Measurements from ENCODE around the gene CBLL1.
A peak's percentile ranks its signal among the peaks of the same experiment; 100 is the strongest.

Gene CBLL1

DNA sequence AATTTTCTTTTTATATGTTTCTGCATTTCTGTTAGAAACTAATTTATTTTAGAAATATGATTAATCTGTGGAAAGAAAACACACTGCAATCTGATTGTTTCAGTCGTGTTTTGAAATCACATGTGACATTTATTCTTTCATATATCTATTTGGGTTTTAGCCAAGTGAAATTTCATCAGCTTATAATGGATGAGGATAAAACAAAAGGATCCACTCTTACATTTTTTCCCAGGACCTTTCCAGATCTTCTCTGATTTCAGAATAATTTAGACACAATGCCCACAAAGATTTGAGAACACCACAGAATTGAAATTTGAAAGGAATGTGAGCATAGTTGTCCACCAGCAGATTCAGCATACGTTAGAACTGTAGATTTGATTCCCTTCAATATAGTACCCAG is 29.1 kb downstream of the CBLL1 start:
- H3K27ac Mint-ChIP-seq, result no peak overlapping the region
- H3K4me3 Mint-ChIP-seq, result no peak overlapping the region
- DNase-seq (no peak), ATAC-seq (no peak)
- peaks cover 17% of the 10 kb centered on the region for H3K4me1 Mint-ChIP-seq
- H3K9me3 Mint-ChIP-seq, result no peaks in the 10 kb centered on the region
- H3K27me3 Mint-ChIP-seq, result peaks cover 5% of the 10 kb centered on the region
- H3K36me3 Mint-ChIP-seq (ENCODE audit: low read depth), result no peaks in the 10 kb centered on the region

DNA sequence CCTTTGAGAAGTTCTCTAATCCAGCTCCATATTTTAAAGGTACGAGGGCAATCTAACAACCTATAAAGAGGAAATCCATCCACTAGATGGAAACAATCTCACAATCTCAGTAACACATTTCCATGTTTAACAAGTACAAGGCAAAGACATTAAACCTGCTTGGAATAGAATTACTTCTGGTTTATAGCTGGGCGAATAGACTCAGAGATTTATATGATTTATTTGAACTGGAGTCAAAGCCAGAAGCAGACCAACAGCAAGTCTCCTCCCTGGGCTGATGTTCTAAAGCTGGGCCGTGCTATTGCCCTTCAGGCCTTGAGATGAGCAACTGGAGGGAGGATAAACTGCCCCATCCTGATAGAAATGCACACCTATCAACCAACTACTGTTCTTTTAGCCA is 33.8 kb downstream of the CBLL1 start:
- Mint-ChIP-seq H3K36me3 (ENCODE audit: low read depth) (no peaks in the 10 kb centered on the region), H3K9me3 (no peaks in the 10 kb centered on the region), H3K4me1 (peaks cover 4% of the 10 kb centered on the region), H3K4me3 (no peak overlapping the region), H3K27ac (no peak overlapping the region), H3K27me3 (peaks cover 6% of the 10 kb centered on the region)
- DNase-seq (no peak), ATAC-seq (no peak)

DNA sequence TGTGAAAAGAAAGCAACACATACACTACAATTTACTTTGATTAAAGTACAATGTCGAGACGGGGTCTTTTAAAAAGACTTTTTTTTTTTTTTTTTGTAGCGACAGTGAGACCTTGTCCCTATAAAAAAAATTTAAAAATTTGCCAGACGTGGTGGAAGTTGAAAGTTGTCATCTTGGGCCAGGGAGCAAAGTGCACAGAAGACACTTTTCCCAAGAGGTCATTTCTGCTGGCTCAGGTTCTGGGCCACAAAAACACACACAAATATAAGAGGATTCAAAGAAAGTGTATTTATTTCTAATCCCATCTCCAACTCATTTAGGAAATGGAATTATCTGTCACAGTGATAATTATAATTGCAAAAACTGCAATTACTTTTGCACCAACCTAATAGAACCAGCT is 34.3 kb downstream of the CBLL1 start:
- Mint-ChIP-seq H3K4me3 (no peak overlapping the region), H3K9me3 (no peaks in the 10 kb centered on the region), H3K27me3 (peaks cover 6% of the 10 kb centered on the region), H3K36me3 (ENCODE audit: low read depth) (no peaks in the 10 kb centered on the region), H3K27ac (no peak overlapping the region), H3K4me1 (peaks cover under 1% of the 10 kb centered on the region)
- ATAC-seq (no peak), DNase-seq (no peak)

DNA sequence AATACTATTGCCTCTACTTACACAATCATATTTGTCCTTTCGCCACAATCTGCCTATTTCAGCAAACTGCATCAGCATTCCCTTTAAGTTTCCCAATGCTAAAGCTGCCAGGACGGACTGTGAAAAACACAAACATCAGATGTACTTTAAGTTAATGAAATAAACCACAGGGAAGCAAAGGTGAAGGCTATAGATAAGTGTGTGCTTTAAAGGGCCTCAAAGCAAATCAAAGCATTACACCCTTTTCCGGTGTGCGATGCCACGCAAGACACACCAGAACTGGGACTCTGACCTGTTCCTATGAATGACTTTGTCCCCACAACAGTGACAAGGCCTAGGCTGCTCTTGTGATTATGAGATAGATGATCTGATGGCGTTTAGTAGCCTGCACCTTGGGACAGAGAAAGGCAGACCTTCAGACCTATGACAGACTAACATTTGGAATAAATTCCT is 35.7 kb downstream of the CBLL1 start:
- no peak overlapping the region for H3K4me3 Mint-ChIP-seq
- H3K36me3 Mint-ChIP-seq (ENCODE audit: low read depth), result no peaks in the 10 kb centered on the region
- H3K27me3 Mint-ChIP-seq, result peaks cover 6% of the 10 kb centered on the region
- no peak overlapping the region for H3K27ac Mint-ChIP-seq
- DNase-seq (no peak), ATAC-seq (no peak)
- H3K4me1 Mint-ChIP-seq, result no peaks in the 10 kb centered on the region
- H3K9me3 Mint-ChIP-seq, result no peaks in the 10 kb centered on the region

DNA sequence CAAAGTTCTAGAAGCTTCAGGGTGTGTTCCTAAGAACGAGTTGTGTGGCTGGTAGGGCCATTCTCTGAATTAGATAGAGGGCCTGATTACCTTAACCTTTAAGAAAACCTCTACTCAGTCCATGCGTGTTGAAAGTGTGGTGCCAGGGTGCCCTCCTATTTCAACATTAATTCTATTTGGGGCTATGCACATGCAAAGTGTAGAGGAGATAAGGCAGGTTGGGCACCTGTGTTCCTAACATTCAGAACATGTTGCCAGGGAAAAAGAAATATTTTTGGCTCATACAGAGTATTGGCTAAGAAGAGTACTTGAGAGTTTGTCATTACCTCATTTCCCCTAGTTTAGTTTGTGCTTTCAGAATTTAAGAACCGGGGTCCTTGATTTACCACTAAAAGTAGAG is 38.4 kb downstream of the CBLL1 start:
- Mint-ChIP-seq H3K27me3 (peaks cover 6% of the 10 kb centered on the region), H3K4me1 (peaks cover 15% of the 10 kb centered on the region), H3K9me3 (no peaks in the 10 kb centered on the region), H3K27ac (no peak overlapping the region), H3K4me3 (no peak overlapping the region), H3K36me3 (ENCODE audit: low read depth) (no peaks in the 10 kb centered on the region)
- DNase-seq (no peak), ATAC-seq (no peak)

DNA sequence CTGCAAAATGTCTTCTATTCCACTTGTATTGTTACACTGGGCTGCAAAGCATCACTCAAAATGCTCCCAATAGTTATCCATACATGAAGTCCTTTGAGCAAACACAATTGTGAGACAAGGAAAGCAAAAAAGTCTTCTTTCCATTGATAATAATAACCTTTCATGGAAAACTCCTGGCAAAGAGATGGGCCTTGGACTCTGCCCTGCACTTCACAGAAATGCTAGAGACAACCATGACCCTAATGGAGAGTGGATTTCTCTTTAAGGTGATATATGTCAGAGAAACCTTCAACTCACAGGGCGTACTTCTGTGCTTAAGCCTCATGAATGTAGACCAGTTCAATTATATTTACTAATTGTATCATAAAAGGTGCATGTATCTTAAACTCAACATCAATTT is 39.7 kb downstream of the CBLL1 start:
- H3K4me1 Mint-ChIP-seq, result peaks cover 15% of the 10 kb centered on the region
- DNase-seq (no peak), ATAC-seq (no peak)
- H3K36me3 Mint-ChIP-seq (ENCODE audit: low read depth), result no peaks in the 10 kb centered on the region
- H3K9me3 Mint-ChIP-seq, result no peaks in the 10 kb centered on the region
- H3K27ac Mint-ChIP-seq, result no peak overlapping the region
- no peaks in the 10 kb centered on the region for H3K27me3 Mint-ChIP-seq
- H3K4me3 Mint-ChIP-seq, result no peak overlapping the region

DNA sequence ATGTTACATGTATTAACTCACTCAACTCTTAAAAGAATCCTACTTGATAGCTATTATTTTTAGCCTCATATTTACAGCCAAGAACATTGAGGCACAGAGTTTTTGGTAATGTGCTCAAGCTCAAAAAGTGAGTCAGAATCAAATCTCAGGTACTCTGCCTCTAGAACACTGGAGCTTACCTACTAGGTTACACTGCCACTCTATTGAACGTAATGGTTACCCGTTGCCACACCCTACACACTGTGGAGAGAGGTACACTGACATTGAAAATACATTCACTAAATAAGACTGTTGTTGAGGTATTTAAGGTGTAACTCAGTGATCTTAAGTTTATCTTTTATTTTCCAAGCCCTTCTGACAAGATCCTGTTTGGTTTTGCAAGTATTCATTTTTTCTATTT is 41.2 kb downstream of the CBLL1 start:
- H3K4me3 Mint-ChIP-seq, result peak overlapping the region; percentile 31
- peak overlapping the region; percentile 54 for H3K27ac Mint-ChIP-seq
- no peak for ATAC-seq
- no peaks in the 10 kb centered on the region for H3K9me3 Mint-ChIP-seq
- no peaks in the 10 kb centered on the region for H3K27me3 Mint-ChIP-seq
- peaks cover 15% of the 10 kb centered on the region for H3K4me1 Mint-ChIP-seq
- DNase-seq, result no peak
- H3K36me3 Mint-ChIP-seq (ENCODE audit: low read depth), result no peaks in the 10 kb centered on the region

DNA sequence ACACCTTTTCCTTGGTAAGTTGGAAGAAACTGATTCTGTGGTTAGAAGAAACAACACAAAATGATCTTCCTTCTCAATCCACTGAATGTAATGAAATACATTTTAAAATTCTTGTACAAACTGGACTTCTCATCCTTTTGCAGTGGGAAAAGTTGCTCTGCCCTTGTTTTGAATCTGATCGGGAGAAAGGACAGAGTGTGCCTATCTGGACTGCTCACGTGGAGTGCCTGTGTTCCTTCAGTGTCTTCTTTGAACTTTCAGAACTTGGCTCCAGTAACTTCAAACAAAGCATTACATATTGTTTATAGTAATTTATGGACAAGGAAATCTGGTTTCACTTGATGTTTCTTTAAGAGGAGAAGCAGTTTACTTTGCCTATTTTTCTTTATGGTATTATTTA is 42.0 kb downstream of the CBLL1 start:
- DNase-seq (no peak), ATAC-seq (no peak)
- Mint-ChIP-seq H3K27me3 (no peaks in the 10 kb centered on the region), H3K36me3 (ENCODE audit: low read depth) (no peaks in the 10 kb centered on the region), H3K4me1 (peaks cover 15% of the 10 kb centered on the region), H3K4me3 (no peak overlapping the region), H3K27ac (no peak overlapping the region), H3K9me3 (no peaks in the 10 kb centered on the region)

DNA sequence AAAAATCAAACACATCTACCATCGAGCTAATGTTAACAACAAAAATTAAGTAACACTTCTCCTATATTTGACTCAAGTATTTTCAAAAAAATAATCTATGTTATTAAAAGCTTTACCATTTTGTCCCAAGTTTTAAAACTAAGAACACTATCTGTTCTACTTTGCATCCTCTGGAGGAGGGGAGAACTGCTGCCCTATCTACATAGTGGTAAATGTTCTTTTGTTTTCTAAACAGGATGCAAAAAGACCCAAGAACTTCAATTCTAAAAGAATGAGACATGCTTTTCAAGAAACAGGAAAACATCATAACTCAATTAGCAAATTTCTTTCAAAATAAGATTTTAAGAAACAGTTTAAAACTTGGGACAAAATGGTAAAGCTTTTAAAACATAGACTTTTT is 44.3 kb downstream of the CBLL1 start:
- Mint-ChIP-seq H3K36me3 (ENCODE audit: low read depth) (no peaks in the 10 kb centered on the region), H3K4me3 (no peak overlapping the region), H3K9me3 (no peaks in the 10 kb centered on the region), H3K27me3 (peaks cover 3% of the 10 kb centered on the region), H3K27ac (no peak overlapping the region), H3K4me1 (peaks cover 15% of the 10 kb centered on the region)
- DNase-seq (no peak), ATAC-seq (no peak)

DNA sequence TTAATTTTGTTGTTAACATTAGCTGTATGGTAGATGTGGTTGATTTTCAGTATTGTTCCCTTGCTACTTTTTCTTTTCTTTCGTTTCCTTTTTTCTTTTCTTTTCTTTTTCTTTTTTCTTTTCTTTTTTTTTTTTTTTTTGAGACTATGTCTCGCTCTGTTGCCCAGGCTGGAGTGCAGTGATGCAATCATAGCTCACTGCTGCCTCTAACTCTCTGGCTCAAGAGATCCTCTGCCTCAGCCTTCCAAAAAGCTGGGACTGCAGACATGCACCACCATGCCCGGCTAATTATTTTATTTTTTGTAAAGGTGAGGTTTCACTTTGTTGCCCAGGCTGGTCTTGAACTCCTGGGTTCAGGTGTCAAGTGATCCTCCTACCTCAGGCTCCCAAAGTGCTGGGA is 44.7 kb downstream of the CBLL1 start:
- Mint-ChIP-seq H3K4me3 (no peak overlapping the region), H3K27me3 (peaks cover 4% of the 10 kb centered on the region), H3K27ac (no peak overlapping the region), H3K4me1 (peaks cover 15% of the 10 kb centered on the region), H3K36me3 (ENCODE audit: low read depth) (no peaks in the 10 kb centered on the region), H3K9me3 (no peaks in the 10 kb centered on the region)
- ATAC-seq (no peak), DNase-seq (no peak)

DNA sequence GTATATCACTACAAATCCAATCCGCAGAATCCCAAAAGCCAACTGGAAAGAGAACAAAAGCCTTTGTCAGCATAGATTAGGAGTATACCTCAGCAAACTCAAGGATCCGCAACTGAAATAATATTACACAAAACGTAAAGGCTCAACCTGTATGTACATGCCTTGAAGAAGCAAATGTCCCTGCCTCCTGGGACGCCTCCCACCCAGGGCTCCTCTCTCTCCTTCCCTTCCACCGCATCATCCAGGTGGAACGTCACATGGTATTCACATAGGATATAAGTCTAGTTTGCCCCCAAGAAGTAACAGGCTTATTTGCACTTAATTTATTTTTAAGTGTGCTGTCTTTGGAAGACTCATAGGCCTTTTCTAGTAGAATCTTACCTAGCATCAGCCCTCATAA is 45.7 kb downstream of the CBLL1 start:
- Mint-ChIP-seq H3K4me3 (no peak overlapping the region), H3K9me3 (no peaks in the 10 kb centered on the region), H3K36me3 (ENCODE audit: low read depth) (no peaks in the 10 kb centered on the region), H3K4me1 (peaks cover 15% of the 10 kb centered on the region), H3K27me3 (peaks cover 12% of the 10 kb centered on the region), H3K27ac (no peak overlapping the region)
- ATAC-seq, result no peak
- no peak for DNase-seq

DNA sequence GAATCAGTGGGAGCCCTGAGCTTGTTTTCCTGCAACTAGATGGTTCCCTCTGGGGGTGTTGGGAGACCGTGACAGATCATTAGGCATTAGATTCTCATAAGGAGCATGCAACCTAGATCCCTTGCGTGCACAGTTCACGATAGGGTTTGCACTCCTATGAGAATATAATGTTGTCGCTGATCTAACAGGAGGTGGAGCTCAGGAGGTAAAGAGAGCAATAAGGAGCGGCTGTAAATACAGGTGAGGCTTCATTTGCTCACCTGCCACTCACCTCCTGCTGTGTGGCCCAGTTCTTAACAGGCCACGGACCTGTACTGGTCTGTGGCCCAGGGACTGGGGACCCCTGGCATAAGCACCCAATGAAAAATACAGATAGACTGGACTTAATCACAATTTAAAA is 48.4 kb downstream of the CBLL1 start:
- DNase-seq (no peak), ATAC-seq (no peak)
- H3K4me1 Mint-ChIP-seq, result no peaks in the 10 kb centered on the region
- H3K36me3 Mint-ChIP-seq (ENCODE audit: low read depth), result no peaks in the 10 kb centered on the region
- H3K4me3 Mint-ChIP-seq, result no peak overlapping the region
- no peaks in the 10 kb centered on the region for H3K9me3 Mint-ChIP-seq
- peaks cover 14% of the 10 kb centered on the region for H3K27me3 Mint-ChIP-seq
- H3K27ac Mint-ChIP-seq, result no peak overlapping the region

DNA sequence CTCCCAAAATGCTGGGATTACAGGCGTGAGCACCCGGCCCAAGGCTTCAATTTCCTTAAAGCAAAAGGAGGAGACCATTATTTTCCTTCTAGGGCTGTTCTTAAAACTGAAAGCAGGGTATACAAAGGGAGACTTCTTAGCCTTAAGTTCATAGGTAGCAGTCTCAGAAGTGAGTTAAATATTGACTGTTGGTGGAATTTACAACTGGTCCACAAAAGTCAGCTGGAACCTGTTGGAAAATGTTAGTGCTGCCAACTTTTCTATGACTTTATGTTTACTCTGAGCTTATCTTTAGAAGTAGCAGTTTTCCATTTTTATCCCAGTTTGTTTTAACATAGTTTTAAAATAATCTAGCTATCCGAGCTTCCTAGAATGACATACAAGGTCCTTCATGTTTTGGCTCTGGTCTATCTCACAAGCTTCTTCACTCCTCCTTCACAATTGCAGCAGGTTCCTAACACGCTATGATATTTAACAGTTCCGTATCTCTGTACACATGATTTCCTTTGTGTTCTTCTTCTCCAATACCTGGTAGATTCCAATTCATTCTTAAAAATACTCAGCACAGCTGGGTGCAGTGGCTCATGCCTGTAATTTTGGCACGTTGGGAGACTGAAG is 55.8 kb downstream of the CBLL1 start:
- H3K4me1 Mint-ChIP-seq, result no peaks in the 10 kb centered on the region
- H3K36me3 Mint-ChIP-seq (ENCODE audit: low read depth), result no peaks in the 10 kb centered on the region
- ATAC-seq (no peak), DNase-seq (no peak)
- H3K27me3 Mint-ChIP-seq, result peaks cover 13% of the 10 kb centered on the region
- H3K9me3 Mint-ChIP-seq, result no peaks in the 10 kb centered on the region
- no peak overlapping the region for H3K4me3 Mint-ChIP-seq
- no peak overlapping the region for H3K27ac Mint-ChIP-seq

DNA sequence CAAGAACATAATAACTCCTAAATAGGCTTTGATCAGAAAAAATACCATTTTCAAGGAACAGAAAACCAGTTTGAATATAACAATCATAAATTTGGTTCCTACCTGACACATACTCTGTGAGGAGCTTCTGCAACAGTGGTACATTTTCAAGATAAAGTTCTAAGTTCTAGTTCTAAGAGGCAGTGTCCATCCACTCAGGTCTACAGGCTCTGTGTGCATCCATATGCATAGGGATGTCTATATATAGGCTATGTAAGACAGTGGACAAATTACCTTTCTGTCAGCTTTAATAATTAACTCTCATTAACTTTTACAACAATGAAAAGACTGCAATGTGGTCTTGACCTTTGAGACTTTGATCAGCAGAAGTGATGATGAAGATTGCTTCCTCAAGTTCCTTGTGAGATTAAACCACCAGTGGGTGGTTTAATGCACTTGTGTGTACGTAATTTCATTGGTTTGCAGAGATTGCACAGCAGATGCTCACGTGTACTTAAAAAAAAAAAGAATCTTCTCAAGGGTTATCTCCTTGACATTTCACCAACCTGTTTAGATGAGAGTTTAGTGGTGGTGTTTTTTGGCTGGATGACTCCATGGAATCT is 59.2 kb downstream of the CBLL1 start, which contains the start of gene SLC26A3:
TSS of gene SLC26A3 (minus strand) at position 215 of the 602 bp plus-strand sequence. CDS start 8,714 bp downstream, outside the sequence.
- Mint-ChIP-seq H3K4me3 (no peak within 1 kb of the TSS), H3K36me3 (ENCODE audit: low read depth) (no peaks in the 10 kb centered on the region), H3K27me3 (peaks cover 10% of the 10 kb centered on the region), H3K9me3 (no peaks in the 10 kb centered on the region), H3K27ac (no peak within 1 kb of the TSS), H3K4me1 (no peaks in the 10 kb centered on the region)
- DNase-seq (no peak), ATAC-seq (no peak)

DNA sequence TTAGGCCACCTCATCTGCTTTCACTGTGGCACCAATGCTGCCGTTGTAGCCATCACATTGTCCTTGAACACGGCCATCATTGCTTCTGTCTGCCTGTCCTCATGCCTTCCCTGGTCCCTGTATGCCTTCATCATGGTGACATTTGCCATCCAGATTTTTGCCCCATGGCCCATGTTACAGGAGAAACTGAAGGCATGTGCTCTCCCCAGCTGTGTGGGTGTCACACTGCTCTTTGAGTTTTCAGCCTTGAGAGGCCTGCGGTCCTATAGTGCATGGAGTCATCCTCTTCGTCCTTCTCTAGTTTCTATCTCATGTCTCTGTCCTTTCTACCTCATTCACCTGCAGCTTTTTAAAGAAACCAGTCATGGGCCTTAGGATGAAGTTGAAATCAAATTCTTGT is 65.2 kb downstream of the CBLL1 start:
- H3K4me1 Mint-ChIP-seq, result peaks cover 11% of the 10 kb centered on the region
- H3K36me3 Mint-ChIP-seq (ENCODE audit: low read depth), result no peaks in the 10 kb centered on the region
- H3K4me3 Mint-ChIP-seq, result no peak overlapping the region
- peaks cover 2% of the 10 kb centered on the region for H3K27me3 Mint-ChIP-seq
- H3K27ac Mint-ChIP-seq, result no peak overlapping the region
- DNase-seq (no peak), ATAC-seq (no peak)
- peaks cover 3% of the 10 kb centered on the region for H3K9me3 Mint-ChIP-seq

DNA sequence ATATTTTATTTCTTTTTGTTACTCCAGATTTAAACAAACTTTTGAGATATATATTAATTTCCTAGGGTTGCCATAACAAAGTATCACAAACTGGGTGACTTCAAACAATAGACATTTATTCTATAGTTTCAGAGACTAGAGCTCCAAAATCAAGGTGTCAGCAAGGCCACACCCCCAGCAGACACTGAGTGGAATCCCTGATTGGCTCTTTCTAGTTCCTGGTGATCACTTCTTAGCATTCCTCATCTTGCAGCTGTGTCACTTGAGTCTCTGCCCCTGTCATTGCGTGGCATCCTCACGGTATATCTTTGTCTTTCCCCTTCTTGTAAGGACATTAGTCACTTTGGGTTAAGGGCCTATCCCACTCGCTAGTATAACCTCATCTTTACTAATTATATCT is 66.7 kb downstream of the CBLL1 start:
- no peaks in the 10 kb centered on the region for H3K27me3 Mint-ChIP-seq
- H3K27ac Mint-ChIP-seq, result no peak overlapping the region
- DNase-seq, result no peak
- H3K36me3 Mint-ChIP-seq (ENCODE audit: low read depth), result peaks cover 4% of the 10 kb centered on the region
- H3K4me3 Mint-ChIP-seq, result no peak overlapping the region
- ATAC-seq, result no peak
- H3K9me3 Mint-ChIP-seq, result peaks cover 3% of the 10 kb centered on the region
- H3K4me1 Mint-ChIP-seq, result peaks cover 26% of the 10 kb centered on the region

Measured in activated naive CD8-positive, alpha-beta T cell treated with anti-CD3 and anti-CD28 coated beads, Interleukin-2, amount 50 U/mL, for 24 hours (primary cell).